Activated gamma-delta T cell treated with Interleukin-2 at 50 U/mL for 16 hours (primary cell): ENCODE results near the gene AP3D1.
"Not testable (repeated sequence)": the region's sequence is repeated elsewhere in the genome, so short reads cannot be mapped to it uniquely, and the experiment has no call there.

ENCODE experiments used
- DNase-seq: peaks from one replicate; pipeline ENCODE4 v3.0.0-alpha.2; 2020

AP3D1 gene

GRCh38 chr19:2151339-2152229, at the start of gene AP3D1:
Gene AP3D1, minus strand, starts transcription at chr19:2151566. Its CDS starts 232 bp downstream, at chr19:2151334.
- peak; percentile 100 for DNase-seq

DNA sequence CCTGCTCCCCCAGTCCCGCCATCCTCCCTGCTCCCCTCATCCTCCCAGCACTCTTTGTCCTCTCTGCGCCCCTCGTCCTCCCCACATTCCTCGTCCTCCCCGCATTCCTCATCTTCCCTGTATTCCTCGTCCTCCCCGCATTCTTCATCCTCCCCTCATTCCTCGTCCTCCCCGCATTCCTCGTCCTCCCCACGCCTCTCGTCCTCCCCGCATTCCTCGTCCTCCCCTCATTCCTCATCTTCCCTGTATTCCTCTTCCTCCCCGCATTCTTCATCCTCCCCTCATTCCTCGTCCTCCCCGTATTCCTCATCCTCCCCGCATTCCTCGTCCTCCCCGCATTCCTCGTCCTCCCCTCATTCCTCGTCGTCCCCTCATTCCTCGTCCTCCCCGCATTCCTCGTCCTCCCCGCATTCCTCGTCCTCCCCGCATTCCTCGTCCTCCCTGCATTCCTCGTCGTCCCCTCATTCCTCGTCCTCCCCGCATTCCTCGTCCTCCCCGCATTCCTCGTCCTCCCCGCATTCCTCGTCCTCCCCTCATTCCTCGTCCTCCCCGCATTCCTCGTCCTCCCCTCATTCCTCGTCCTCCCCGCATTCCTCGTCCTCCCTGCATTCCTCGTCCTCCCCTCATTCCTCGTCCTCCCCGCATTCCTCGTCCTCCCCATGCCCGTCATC, 49.4 kb upstream of the AP3D1 start:
- not testable (repeated sequence) for DNase-seq

GRCh38 chr19:2199861-2200623, 48.7 kb upstream of the AP3D1 start:
- no peak for DNase-seq

GRCh38 chr19:2199215-2199614, 47.8 kb upstream of the AP3D1 start:
- DNase-seq: no peak

DNA sequence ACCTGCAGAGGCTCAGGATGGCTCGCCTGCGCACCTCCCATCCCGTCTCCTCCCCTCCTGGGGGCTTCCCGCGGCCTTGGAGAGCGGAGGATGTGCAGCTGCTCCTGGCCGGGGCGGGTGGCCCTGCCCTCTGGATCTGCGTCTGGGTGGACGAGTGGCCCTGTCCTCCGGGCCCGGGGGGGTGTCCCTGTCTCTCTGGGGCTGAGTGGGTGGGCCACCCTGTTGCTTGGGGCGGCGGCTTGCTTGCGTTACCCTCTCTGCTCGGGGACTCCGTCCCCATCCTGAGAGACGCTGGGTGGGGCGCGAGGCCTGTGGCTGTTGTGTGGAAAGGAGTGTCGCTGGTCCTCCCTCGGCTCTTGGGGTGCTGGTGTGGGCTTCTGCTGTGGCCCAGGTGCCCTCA, 47.0 kb upstream of the AP3D1 start:
- DNase-seq: no peak

DNA sequence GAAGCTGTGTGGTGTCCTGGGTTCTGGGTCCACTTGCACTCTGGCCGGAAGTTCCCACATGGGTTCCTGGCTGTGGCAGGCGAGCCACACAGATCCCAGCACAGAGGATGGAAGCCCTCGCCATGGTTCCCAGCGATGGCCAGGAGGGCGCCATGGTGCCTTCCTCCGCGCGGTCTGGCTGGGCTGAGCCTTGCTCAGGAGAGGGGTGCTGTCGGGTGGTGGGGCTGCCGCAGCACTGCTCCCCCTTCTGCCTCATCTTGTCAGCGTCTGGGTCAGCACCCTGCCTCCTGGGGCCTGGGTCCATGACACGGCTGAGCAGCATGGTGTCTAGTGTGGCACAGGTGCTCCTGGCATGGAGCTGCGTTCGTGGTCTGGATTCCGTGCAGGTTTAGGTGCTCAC, 45.9 kb upstream of the AP3D1 start:
- no peak for DNase-seq

- DNase-seq: no peak
These were observed 44.5 kb upstream of the AP3D1 start for GRCh38 chr19:2195914-2196313.

DNA sequence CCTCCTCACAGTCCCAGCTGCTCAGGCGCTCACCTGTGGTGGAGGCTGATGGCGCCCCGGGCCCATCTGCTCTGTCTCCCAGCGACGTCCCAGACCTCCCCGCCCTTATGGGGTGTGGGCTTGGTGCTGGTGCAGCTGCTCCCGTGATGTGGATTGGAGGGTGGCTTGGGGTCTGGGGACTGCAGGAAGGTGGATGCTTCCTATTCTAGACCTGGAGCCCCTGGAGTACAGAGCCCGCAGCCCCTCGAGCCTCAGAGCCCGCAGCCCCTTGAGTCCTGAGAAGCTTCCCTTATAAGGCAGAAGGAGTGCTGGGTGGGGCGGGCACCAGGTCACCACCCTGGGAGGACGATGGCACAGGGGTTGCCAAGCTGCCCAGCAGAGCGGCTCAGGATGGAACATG, 44.0 kb upstream of the AP3D1 start:
- DNase-seq: no peak

- DNase-seq: no peak
These were observed 43.2 kb upstream of the AP3D1 start for GRCh38 chr19:2194513-2195078.

DNA sequence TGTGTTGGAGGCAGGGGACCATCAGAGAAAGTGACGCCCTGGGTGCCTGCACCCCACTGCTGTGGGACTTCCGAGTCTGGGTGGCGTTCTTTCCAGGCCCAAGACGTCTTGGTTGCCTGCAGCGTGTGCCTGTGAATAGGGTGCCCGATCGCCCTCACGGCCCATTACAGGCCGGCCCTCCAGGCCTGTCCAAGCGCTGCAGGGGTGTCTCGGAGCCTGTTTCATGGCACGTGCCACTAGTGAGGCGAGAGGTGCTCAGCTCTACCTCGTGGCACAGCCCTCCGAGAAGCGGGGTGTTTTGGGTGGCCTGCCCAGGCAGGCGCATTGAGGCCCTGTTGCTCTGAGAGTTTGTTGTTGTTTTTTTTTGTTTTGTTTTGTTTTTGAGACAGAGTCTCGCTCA, 42.4 kb upstream of the AP3D1 start:
- DNase-seq: no peak

GRCh38 chr19:2192862-2193261, 41.5 kb upstream of the AP3D1 start:
- no peak for DNase-seq

- DNase-seq: no peak
These were observed 40.3 kb upstream of the AP3D1 start for GRCh38 chr19:2191456-2192310.

DNA sequence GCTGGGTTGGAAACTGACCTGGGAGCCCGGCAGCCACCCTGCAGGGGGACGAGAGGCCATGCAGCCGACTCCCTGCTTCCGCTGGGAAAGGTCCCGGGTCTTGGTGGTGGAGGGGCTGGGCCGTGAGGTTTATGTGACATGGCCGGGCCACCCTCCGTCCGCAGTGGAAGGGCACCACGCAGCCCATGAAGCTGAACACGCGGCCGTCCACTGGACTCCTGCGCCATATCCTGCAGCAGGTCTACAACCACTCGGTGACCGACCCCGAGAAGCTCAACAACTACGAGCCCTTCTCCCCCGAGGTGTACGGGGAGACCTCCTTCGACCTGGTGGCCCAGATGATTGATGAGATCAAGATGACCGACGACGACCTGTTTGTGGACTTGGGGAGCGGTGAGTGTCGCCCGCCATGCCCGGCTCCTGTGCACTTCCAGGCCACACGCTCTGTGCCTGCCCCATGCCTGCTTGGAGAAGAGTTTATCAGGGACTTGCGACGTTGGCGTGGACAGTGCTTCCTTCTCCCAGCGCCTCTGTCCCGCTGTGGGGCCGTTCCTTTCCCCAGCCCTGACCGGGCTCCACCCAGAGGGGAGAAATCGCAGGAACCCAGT, 39.6 kb upstream of the AP3D1 start:
- DNase-seq: no peak

- no peak for DNase-seq
These were observed 38.5 kb upstream of the AP3D1 start for GRCh38 chr19:2189880-2190279.

- DNase-seq: no peak
These were observed 37.5 kb upstream of the AP3D1 start for GRCh38 chr19:2188708-2189385.

DNA sequence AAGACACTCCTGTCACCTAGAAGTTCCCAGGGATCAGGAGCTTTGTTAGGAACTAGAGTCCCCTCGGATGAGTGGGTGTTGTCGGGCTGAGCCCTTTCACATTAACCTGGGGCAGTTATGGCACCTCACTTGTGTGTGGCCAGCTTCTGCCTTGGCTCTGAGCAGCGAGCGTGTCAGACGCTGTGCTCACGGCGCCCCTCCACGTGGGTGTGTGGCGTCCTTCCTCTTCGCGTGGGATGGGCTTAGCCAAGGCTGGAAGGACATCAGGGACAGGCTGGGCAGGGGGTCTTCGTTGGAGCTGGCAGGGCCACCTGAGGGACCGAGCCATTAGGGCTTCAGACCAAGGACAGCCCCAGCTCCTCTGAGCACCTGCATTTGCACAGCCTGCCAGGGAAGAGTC, 35.8 kb upstream of the AP3D1 start:
- DNase-seq: no peak

DNA sequence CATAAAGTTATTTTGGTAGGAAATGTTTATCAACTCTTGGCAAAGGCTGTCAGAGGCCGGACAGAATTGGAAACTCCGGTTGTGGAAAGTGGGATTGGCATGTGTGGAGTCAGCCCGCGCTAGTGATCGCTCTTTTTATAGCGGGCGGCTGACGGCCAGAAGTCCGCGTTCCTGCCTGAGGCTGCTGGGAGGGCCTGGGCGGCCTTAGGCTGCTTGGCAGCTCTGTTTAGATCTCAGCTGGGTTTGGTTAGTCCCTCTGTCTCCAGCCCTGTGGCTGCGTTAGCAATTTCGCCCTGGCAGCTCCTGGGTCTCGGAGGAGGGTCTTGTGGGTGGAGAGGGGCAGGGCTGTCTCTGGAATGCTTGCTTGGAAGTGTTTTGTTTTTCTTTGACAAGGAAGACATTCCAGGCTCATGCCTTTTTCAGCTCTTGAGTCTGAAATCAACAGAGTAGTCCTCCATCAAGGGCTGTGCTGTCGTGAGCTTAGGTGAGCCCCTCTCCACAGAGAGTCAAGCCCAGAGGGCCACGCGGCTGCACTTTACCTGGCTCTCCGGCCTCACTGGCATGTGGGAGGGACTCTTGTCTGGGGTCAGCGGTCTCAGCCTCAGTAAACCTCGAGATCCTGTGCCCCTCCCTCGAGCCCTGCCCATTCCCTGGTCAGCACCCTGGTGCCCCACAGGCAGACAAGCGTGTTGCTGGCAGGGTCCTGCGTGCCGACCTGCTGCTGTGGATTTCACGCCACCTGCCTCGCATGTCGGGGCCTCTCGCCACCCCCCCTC, 34.9 kb upstream of the AP3D1 start:
- DNase-seq: no peak

- DNase-seq: no peak
These were observed 34.3 kb upstream of the AP3D1 start for GRCh38 chr19:2185734-2186070.

DNA sequence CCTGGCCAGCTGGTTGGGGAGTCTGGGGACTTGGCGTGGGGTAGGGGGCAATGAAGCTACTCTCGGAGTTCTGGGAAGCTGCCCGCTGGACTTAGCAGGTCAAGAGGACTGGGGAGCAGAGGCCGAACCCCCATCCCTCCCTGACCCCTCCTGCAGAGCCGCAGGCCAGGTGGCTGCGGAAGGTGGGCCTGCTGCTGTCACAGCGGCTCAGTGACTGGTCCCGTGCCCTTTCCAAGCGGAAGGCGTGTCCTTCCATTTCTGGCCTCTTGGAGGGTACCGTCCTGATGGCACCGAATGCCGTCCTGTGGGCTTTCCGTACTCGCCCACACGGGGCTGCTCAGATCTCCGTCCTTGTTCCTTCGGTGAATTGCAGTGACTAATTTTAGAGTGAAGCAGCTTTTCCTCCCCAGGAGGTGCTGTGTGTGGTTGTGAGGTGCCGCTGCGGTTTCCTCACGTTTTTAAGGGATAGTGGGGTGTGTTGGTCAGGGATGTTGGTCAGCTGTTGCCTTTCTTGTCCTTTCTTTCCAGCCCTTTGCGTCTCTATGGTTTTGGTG, 33.1 kb upstream of the AP3D1 start:
- no peak for DNase-seq

GRCh38 chr19:2181633-2181997, 30.2 kb upstream of the AP3D1 start:
- no peak for DNase-seq
